BLaER1 (cell line): ENCODE data around the gene PAM.
A peak's percentile ranks its signal among the peaks of the same experiment; 100 is the strongest.

Source experiments
- H3K27ac ChIP-seq: shearing (Covaris generic); formaldehyde crosslinking; 2 replicates; pipeline ENCODE4 v1.8.1; 2022
- H3K27me3 ChIP-seq: shearing (Covaris generic); formaldehyde crosslinking; 2 replicates; pipeline ENCODE4 v1.8.1; 2022
- H3K36me3 ChIP-seq: shearing (Covaris generic); formaldehyde crosslinking; 2 replicates; pipeline ENCODE4 v1.8.1; 2022
- H3K4me1 ChIP-seq: shearing (Covaris generic); formaldehyde crosslinking; 2 replicates; pipeline ENCODE4 v1.8.1; 2022
- H3K4me2 ChIP-seq: shearing (Covaris generic); formaldehyde crosslinking; 2 replicates; pipeline ENCODE4 v1.8.1; 2022
- H3K4me3 ChIP-seq: shearing (Covaris generic); formaldehyde crosslinking; 2 replicates; pipeline ENCODE4 v1.8.1; 2022
- H3K9ac ChIP-seq: shearing (Covaris generic); formaldehyde crosslinking; 2 replicates; pipeline ENCODE4 v1.8.1; 2022
- H3K9me3 ChIP-seq: shearing (Covaris generic); formaldehyde crosslinking; 2 replicates; pipeline ENCODE4 v1.8.1; 2022
- H4K20me1 ChIP-seq: shearing (Covaris generic); formaldehyde crosslinking; 2 replicates; pipeline ENCODE4 v1.8.1; 2022
- Cebpa-rat ChIP-seq: shearing (Covaris generic); IDR thresholded peaks from 2 replicates; pipeline ENCODE4 v1.8.1; 2022

The PAM gene

DNA sequence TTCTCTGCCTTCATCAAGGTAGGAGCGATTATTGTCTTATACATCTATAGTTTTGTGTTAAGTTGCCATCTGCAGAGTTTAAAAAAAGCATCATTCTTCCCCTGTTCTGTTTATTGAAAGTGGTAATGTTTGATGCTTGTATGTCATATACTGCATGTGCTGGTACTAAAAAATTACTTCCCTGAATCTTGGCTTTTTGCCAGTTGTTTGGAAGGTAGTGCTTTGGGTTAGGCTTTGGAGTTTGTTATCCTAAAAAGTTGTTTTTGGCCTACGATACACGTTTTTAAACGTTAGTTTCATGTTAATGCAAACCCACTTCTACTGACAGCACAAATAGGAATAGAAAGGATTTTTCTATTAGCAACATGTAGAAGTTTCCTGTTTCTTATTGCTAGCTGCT, 206.6 kb downstream of the PAM start:
- Histone ChIP-seq H3K4me1 (no peaks in the 10 kb centered on the region), H3K9ac (no peak overlapping the region), H3K4me2 (no peak overlapping the region), H3K9me3 (no peaks in the 10 kb centered on the region), H3K36me3 (peaks cover 13% of the 10 kb centered on the region; the same call in 1 of the 2 replicates), H3K4me3 (no peak overlapping the region), H3K27ac (no peak overlapping the region), H4K20me1 (no peaks in the 10 kb centered on the region), H3K27me3 (no peaks in the 10 kb centered on the region)
- TF ChIP-seq Cebpa-rat = no peak

DNA sequence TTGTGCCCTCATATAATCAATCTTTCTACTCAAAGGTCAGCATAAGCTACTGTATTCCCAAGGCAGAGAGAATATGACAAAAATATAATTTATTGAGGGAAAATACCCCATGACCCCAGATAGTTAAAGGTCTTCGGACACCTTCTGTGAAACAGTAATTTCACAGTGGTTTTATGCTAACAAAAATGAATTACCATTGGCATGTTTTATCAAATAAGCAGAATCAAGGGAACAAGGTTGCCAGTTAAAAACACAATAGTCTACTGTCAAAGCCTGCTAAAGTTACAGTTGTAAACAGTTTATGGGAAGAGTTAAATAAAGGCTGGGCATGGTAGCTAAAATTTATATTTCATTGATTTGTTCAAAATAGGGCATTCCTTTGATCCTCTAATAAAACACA, 210.5 kb downstream of the PAM start:
- H3K9ac ChIP-seq = no peak overlapping the region
- H3K4me3 ChIP-seq = no peak overlapping the region
- no peaks in the 10 kb centered on the region for H4K20me1 ChIP-seq
- H3K4me2 ChIP-seq = no peak overlapping the region
- H3K36me3 ChIP-seq = peaks cover 16% of the 10 kb centered on the region; the same call in 1 of the 2 replicates
- H3K4me1 ChIP-seq = no peaks in the 10 kb centered on the region
- H3K27me3 ChIP-seq = no peaks in the 10 kb centered on the region
- H3K27ac ChIP-seq = no peak overlapping the region
- no peak for TF ChIP-seq Cebpa-rat
- no peaks in the 10 kb centered on the region for H3K9me3 ChIP-seq

DNA sequence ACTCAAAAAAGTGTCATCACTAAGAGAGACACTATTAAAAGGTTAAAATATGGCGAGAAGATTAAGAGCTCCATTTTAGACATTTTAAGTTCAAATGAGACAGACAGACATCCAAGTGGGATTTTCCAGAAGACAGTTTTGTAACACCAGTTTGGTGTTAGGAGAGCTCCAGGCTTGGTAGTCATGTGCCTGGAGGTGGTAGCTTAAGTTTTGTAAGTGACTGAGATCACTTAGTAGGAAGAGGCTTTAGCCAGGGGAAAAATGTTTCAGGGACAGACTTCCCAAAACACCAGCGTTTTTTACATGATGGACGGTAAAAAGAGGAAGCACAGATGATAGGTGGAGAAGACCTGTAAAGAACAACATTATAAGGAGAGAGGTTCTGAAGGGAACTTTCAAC, 214.5 kb downstream of the PAM start:
- Histone ChIP-seq H3K4me2 (no peak overlapping the region), H3K4me1 (no peaks in the 10 kb centered on the region), H3K27me3 (no peaks in the 10 kb centered on the region), H3K9me3 (no peaks in the 10 kb centered on the region), H3K9ac (no peak overlapping the region), H4K20me1 (no peaks in the 10 kb centered on the region), H3K4me3 (no peak overlapping the region), H3K27ac (no peak overlapping the region), H3K36me3 (peaks cover 17% of the 10 kb centered on the region)
- TF ChIP-seq Cebpa-rat = no peak

DNA sequence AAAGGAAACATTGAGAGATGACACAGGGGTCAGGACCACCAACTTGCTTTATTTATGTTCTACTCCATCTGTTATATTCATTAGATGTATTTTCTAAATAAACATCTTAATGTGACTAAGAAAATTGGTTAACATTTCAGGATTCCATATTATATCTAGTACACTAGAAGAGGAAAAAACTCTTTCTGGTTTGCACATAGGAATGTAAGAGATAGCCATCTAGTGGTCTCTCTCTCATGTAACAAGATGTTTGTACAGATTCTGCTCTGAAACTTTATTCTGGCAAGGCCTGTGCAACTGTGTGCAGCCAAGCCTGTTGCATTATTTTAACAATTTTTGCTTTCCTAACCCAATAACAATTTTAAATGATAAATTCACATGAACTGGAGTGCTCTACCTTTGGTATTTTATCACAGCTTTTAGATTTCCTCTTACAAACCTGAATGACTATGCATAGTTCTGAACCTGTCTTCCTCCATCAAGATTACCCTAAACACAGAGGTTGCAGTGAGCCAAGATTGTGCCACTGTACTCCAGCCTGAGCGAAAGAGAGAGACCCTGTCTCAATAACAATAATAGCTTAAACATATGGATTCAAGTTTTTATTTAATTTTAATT, 216.7 kb downstream of the PAM start:
- Histone ChIP-seq H3K9me3 (no peaks in the 10 kb centered on the region), H3K9ac (no peak overlapping the region), H3K27ac (no peak overlapping the region), H3K27me3 (no peaks in the 10 kb centered on the region), H4K20me1 (no peaks in the 10 kb centered on the region), H3K4me2 (no peak overlapping the region), H3K4me3 (no peak overlapping the region), H3K36me3 (peaks cover 22% of the 10 kb centered on the region), H3K4me1 (no peaks in the 10 kb centered on the region)
- no peak for TF ChIP-seq Cebpa-rat

DNA sequence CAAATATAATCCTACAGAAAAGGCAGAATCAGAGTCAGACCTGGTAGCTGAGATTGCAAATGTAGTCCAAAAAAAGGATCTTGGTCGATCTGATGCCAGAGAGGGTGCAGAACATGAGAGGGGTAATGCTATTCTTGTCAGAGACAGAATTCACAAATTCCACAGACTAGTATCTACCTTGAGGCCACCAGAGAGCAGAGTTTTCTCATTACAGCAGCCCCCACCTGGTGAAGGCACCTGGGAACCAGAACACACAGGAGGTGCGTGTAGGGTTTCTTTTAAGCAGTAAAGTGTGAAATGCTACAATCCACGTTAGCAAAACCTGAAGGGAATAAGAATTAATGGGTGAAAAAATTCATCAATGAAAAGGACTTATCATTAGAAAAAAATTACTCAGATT, 219.1 kb downstream of the PAM start:
- no peaks in the 10 kb centered on the region for H3K27me3 ChIP-seq

DNA sequence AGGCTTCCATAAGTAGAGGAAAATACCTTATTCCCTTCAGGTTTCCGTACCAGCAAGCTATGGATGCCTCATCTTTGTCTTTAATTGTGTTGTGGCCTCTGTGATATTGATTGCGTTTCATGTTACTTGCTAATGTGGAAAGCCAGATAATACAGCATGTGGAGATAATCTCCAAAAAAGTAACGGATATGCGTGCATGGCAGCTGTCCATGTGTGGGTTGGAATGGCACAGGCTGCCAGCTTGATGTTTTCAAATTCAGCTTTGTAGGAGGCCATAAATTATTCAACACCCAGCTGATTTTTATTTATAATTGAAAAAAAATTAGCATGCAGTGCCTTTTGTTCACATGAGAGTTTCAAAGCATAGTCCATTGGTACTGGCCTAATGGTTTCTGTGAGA, 219.9 kb downstream of the PAM start:
- H3K4me2 ChIP-seq = no peak overlapping the region
- no peaks in the 10 kb centered on the region for H4K20me1 ChIP-seq
- no peaks in the 10 kb centered on the region for H3K4me1 ChIP-seq
- peaks cover 16% of the 10 kb centered on the region for H3K36me3 ChIP-seq
- no peak overlapping the region for H3K27ac ChIP-seq
- no peak overlapping the region for H3K4me3 ChIP-seq
- no peaks in the 10 kb centered on the region for H3K27me3 ChIP-seq
- no peak for TF ChIP-seq Cebpa-rat
- no peaks in the 10 kb centered on the region for H3K9me3 ChIP-seq
- H3K9ac ChIP-seq = no peak overlapping the region

More for the DNA sequence above, 219.1 kb downstream of the PAM start:
- H3K4me2 ChIP-seq = no peak overlapping the region
- H3K4me3 ChIP-seq = no peak overlapping the region
- no peak overlapping the region for H3K9ac ChIP-seq
- H4K20me1 ChIP-seq = no peaks in the 10 kb centered on the region
- no peak for TF ChIP-seq Cebpa-rat
- H3K4me1 ChIP-seq = no peaks in the 10 kb centered on the region
- no peak overlapping the region for H3K27ac ChIP-seq
- H3K36me3 ChIP-seq = peaks cover 19% of the 10 kb centered on the region
- no peaks in the 10 kb centered on the region for H3K9me3 ChIP-seq

DNA sequence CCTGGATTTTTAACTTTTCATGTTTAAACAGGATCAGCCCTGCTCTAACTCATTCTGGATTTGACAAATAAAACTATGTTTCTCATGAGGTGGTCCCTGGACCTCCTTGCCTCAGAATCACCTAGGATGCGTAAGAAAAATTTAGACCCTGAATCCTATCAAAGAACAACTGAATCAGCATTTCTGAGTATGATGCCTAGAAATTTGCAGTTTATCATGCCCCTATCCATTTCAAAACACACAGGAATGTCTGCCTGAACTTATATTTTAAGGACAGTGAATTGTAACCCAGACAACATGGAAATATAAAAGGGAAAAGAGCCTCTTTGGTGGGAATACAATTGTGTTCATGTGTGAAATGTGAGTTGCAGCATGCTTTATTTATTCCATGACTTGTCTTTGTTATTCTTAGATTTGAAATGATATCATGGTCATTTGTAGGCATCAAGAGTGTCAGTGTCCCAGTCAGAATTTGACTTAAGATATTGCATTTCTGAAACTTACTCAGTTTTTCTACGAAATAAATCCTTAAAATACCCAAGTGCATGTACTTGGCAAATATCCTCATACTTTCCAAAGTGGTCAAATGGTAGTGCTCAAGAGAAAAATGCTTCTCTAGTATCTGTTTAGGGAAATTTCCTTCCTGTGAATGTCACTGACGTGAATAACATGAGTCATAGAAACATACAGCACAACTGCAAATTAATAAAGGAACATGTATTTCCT, 220.5 kb downstream of the PAM start:
- peaks cover 16% of the 10 kb centered on the region for H3K36me3 ChIP-seq
- H4K20me1 ChIP-seq = no peaks in the 10 kb centered on the region
- H3K4me2 ChIP-seq = no peak overlapping the region
- H3K9ac ChIP-seq = no peak overlapping the region
- TF ChIP-seq Cebpa-rat = no peak
- H3K4me3 ChIP-seq = no peak overlapping the region
- no peak overlapping the region for H3K27ac ChIP-seq
- H3K9me3 ChIP-seq = no peaks in the 10 kb centered on the region
- no peaks in the 10 kb centered on the region for H3K27me3 ChIP-seq
- H3K4me1 ChIP-seq = no peaks in the 10 kb centered on the region

DNA sequence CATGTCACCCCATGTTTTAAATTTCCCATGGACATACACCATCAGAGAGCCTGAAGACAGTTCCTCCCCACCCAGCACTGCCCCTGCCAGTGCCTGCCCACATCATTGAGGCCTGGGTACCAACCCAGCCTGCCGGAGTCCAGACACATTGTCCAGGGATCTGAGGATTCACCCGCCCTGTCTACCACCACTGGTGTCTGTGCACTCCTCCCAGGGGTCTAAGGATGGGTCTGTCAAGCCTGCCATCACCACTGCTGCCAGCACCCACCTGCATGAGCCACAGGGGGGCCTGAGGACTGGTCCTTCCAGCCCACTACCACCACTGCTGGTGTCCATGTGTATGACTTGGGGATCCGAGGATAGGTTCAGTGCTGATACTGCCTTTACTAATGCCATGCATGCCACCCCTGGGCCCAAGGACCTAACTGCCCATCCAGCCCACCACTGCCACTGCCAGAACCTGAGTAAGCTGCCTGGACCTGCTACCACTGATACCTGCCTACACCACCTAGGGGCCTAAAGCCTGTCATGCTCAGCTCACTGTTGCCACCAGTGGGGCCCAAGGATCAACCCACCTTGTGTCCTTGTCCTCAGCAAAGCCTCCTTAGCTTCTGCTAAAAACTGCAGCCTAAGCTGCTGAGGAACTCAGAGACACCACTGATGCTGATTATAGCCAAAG, 227.0 kb downstream of the PAM start:
- Histone ChIP-seq H3K27me3 (no peaks in the 10 kb centered on the region), H3K36me3 (peaks cover 18% of the 10 kb centered on the region), H3K4me1 (no peaks in the 10 kb centered on the region), H3K4me2 (no peak overlapping the region), H4K20me1 (no peaks in the 10 kb centered on the region), H3K27ac (no peak overlapping the region), H3K9ac (no peak overlapping the region), H3K4me3 (0 out of 2 replicates have a peak overlapping the region, but pooled peaks have one; percentile 5), H3K9me3 (peaks cover 17% of the 10 kb centered on the region)
- no peak for TF ChIP-seq Cebpa-rat

DNA sequence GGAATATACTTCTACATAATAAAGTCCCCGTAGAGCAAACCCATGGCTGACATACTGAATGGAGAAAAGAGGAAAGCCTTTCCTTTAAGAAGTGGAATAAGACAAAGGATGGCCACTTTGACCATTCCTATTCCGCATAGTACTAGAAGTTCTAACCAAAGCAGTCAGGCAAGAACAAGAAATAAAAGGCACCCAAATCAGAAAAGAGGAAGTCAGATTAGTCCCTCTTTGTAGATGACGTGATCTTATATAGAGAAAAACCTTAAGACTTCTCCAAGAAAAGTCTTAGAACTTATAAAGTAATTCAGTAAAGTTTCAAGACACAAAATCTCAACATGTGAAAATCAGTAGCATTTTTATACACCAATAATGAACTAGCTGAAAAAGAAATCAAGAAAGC, 231.0 kb downstream of the PAM start:
- H3K4me1 ChIP-seq = no peaks in the 10 kb centered on the region
- no peak overlapping the region for H3K27ac ChIP-seq
- H3K4me3 ChIP-seq = no peak overlapping the region
- H3K27me3 ChIP-seq = no peaks in the 10 kb centered on the region
- peaks cover 17% of the 10 kb centered on the region for H3K9me3 ChIP-seq
- no peaks in the 10 kb centered on the region for H4K20me1 ChIP-seq
- H3K9ac ChIP-seq = no peak overlapping the region
- no peak for TF ChIP-seq Cebpa-rat
- H3K4me2 ChIP-seq = no peak overlapping the region
- peaks cover 14% of the 10 kb centered on the region for H3K36me3 ChIP-seq

DNA sequence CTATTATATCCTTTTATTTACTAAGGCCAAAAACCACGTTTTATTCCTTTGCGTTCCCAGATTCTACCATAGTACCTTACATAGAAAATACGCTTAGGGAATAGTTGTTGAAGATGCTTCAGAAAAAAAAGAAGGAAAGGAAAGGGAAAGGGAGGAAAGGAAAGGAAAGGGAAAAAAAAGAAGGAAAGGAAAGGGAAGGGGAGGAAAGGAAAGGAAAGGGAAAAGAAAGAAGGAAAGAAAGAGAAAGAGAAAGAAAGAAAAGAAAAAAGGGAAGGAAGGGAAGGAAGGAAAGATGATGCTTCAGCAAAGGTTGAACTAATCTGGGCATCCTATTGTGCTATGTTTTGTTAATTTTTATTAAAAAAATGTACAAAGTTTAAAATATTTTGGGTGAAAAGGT, 233.4 kb downstream of the PAM start:
- H3K4me3 ChIP-seq = no peak overlapping the region
- H3K4me1 ChIP-seq = no peaks in the 10 kb centered on the region
- no peak for TF ChIP-seq Cebpa-rat

More for the DNA sequence above, 233.4 kb downstream of the PAM start:
- Histone ChIP-seq H3K9me3 (no peaks in the 10 kb centered on the region), H3K4me2 (no peak overlapping the region), H4K20me1 (no peaks in the 10 kb centered on the region), H3K27me3 (no peaks in the 10 kb centered on the region), H3K27ac (no peak overlapping the region), H3K9ac (no peak overlapping the region), H3K36me3 (no peaks in the 10 kb centered on the region; the same call in 1 of the 2 replicates)
